AG10803 (cell line): ENCODE results near the gene MRPL53.

Experiments
- DNase-seq: peaks from one replicate; pipeline ENCODE4 v3.0.0; 2010; ENCODE audit warnings: low read depth
- H3K4me3 ChIP-seq: 2 replicates; pipeline ENCODE4 v1.5.1; 2011; ENCODE audit warnings: mild to moderate bottlenecking, low read length, control low read depth
- TF ChIP-seq, protein P1 (sequence below): conservative IDR thresholded peaks from 2 replicates; pipeline ENCODE4 v1.5.1; 2011; ENCODE audit warnings: mild to moderate bottlenecking, low read length, control low read depth, inconsistent platforms

Gene MRPL53

DNA sequence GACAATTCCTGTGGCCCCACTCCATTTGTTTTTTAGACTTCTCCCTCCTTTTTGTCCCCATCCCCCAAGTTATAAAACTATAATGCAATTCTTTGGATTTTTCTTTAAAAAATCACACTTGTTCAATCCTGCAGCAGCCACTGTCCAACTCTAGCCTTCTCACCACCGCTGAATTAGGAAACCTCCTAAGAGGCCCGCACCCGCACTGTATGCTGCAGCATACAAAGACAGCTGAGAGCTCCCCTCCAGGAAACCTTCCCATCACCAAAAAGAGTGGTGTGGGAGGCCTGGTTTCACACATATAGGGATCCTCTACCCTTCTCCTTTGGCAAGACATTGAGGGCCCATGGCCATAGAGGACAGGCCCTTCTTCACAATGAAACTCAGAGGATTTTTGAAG is 32.1 kb upstream of the MRPL53 start:
- no peak overlapping the region; the same call in 1 of the 2 replicates for H3K4me3 ChIP-seq
- TF ChIP-seq, protein P1, sequence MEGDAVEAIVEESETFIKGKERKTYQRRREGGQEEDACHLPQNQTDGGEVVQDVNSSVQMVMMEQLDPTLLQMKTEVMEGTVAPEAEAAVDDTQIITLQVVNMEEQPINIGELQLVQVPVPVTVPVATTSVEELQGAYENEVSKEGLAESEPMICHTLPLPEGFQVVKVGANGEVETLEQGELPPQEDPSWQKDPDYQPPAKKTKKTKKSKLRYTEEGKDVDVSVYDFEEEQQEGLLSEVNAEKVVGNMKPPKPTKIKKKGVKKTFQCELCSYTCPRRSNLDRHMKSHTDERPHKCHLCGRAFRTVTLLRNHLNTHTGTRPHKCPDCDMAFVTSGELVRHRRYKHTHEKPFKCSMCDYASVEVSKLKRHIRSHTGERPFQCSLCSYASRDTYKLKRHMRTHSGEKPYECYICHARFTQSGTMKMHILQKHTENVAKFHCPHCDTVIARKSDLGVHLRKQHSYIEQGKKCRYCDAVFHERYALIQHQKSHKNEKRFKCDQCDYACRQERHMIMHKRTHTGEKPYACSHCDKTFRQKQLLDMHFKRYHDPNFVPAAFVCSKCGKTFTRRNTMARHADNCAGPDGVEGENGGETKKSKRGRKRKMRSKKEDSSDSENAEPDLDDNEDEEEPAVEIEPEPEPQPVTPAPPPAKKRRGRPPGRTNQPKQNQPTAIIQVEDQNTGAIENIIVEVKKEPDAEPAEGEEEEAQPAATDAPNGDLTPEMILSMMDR, result no peak
- no peak for DNase-seq

GRCh38 chr2:74503506-74504475 is 31.3 kb upstream of the MRPL53 start:
- TF ChIP-seq, protein P1, result no peak
- H3K4me3 ChIP-seq, result peak overlapping the region; percentile 78
- DNase-seq, result no peak

- TF ChIP-seq, protein P1, result peak; percentile 35; the same call in 1 of the 2 replicates
- peak; percentile 83 for DNase-seq
- H3K4me3 ChIP-seq, result peak overlapping the region; percentile 78
Measured at GRCh38 chr2:74502720-74503505, 30.4 kb upstream of the MRPL53 start.

GRCh38 chr2:74502147-74502719 is 29.8 kb upstream of the MRPL53 start:
- peak overlapping the region; percentile 78 for H3K4me3 ChIP-seq
- DNase-seq, result no peak
- TF ChIP-seq, protein P1, result no peak

- TF ChIP-seq, protein P1, result no peak
- DNase-seq, result no peak
- H3K4me3 ChIP-seq, result peak overlapping the region; percentile 78
Measured at GRCh38 chr2:74501335-74502071, 29.0 kb upstream of the MRPL53 start.

DNA sequence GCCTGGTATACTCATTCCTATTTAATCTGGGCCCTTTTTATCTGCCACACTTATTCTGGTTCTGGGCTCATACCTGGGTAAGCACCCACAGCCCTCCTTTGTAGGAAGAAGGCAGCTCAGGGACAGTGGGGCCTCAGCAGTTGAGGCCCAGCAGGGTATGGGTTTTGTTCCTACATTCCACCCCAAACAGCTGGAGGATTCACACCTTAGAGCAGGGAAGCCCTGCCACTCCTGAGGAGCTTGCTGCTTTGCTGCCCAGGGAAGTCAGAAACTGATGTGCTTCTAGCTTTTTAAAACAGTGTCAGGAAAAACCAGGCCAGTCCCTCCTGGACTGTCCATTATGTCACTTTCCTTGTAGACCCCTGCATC is 28.1 kb upstream of the MRPL53 start:
- H3K4me3 ChIP-seq, result no peak overlapping the region
- TF ChIP-seq, protein P1, result no peak
- no peak for DNase-seq
